GM23248 (cell line): ENCODE measurements around the gene VCL. TPM values are rescaled to one million over a fixed set of nuclear protein-coding genes. Genes with fewer than 3 reads are reported as not detected.

Source experiments
- DNase-seq: peaks from one replicate; pipeline ENCODE4 v3.0.0-alpha.2; 2015
- H2AFZ ChIP-seq: fragments of 200-600 bp; sonication (generic); 2 replicates; pipeline ENCODE4 v1.6.1; 2016; ENCODE audit warnings: antibody characterized with exemption
- H3F3A ChIP-seq: fragments of 200-600 bp; sonication (generic); 2 replicates; pipeline ENCODE4 v1.6.1; 2016; ENCODE audit warnings: mild to moderate bottlenecking, antibody characterized with exemption, mixed run types; ENCODE audit not compliant: insufficient read depth
- H3K27ac ChIP-seq: fragments of 200-600 bp; sonication (generic); 2 replicates; pipeline ENCODE4 v1.5.1; 2016; ENCODE audit warnings: mild to moderate bottlenecking
- H3K27me3 ChIP-seq: fragments of 200-600 bp; sonication (generic); replicated peaks from 2 replicates; pipeline ENCODE4 v1.6.1; 2016; ENCODE audit warnings: mild to moderate bottlenecking; ENCODE audit not compliant: insufficient read depth
- H3K36me3 ChIP-seq: fragments of 200-600 bp; sonication (generic); 2 replicates; pipeline ENCODE4 v1.6.1; 2016; ENCODE audit warnings: low read depth, mild to moderate bottlenecking
- H3K4me1 ChIP-seq: fragments of 200-600 bp; sonication (generic); 2 replicates; pipeline ENCODE4 v1.6.1; 2016; ENCODE audit warnings: mild to moderate bottlenecking; ENCODE audit not compliant: insufficient read depth
- H3K4me2 ChIP-seq: fragments of 200-600 bp; sonication (generic); one replicate; pipeline ENCODE4 v1.6.1; 2016; ENCODE audit warnings: mild to moderate bottlenecking; ENCODE audit not compliant: unreplicated experiment
- H3K4me3 ChIP-seq: fragments of 200-600 bp; sonication (generic); 2 replicates; pipeline ENCODE4 v1.5.1; 2016; ENCODE audit warnings: mild to moderate bottlenecking
- H3K79me2 ChIP-seq: fragments of 200-600 bp; sonication (generic); 2 replicates; pipeline ENCODE4 v1.6.1; 2016; ENCODE audit warnings: mild to moderate bottlenecking; ENCODE audit not compliant: insufficient read depth
- H3K9ac ChIP-seq: fragments of 200-600 bp; sonication (generic); 2 replicates; pipeline ENCODE4 v1.6.1; 2016; ENCODE audit warnings: mild to moderate bottlenecking
- H3K9me2 ChIP-seq: fragments of 200-600 bp; sonication (generic); 2 replicates; pipeline ENCODE4 v1.6.1; 2016; ENCODE audit warnings: mixed run types, mild to moderate bottlenecking, moderate library complexity; ENCODE audit not compliant: insufficient read depth
- H3K9me3 ChIP-seq: fragments of 200-600 bp; sonication (generic); one replicate; pipeline ENCODE4 v1.6.1; 2017; ENCODE audit warnings: low read depth
- H4K20me1 ChIP-seq: fragments of 200-600 bp; sonication (generic); 2 replicates; pipeline ENCODE4 v1.6.0; 2016; ENCODE audit not compliant: insufficient read depth
- EZH2 ChIP-seq: fragments of 200-600 bp; sonication (generic); IDR thresholded peaks from 2 replicates; pipeline ENCODE4 v1.6.1; 2018; ENCODE audit warnings: antibody characterized with exemption, mild to moderate bottlenecking; ENCODE audit not compliant: insufficient read depth, poor library complexity, severe bottlenecking
- EZH2phosphoT487 ChIP-seq: fragments of 200-600 bp; sonication (generic); IDR thresholded peaks from 2 replicates; pipeline ENCODE4 v1.6.1; 2018; ENCODE audit warnings: antibody characterized with exemption, moderate library complexity, mild to moderate bottlenecking, low read depth; ENCODE audit not compliant: insufficient read depth
- WGBS, 2 experiments: methylation state at CpG; one replicate each; pipeline ENCODE4 v1.1.6; 2015 to 2017; ENCODE audit warnings: low lambda C conversion rate in 2 of 2, low coverage in 1 of 2; ENCODE audit errors: missing lambda C conversion rate in 2 of 2; 5-methylcytosine and 5-hydroxymethylcytosine counted together
- in situ Hi-C: fragments of 300-500 bp; cut with MboI; formaldehyde crosslinking; loops from 2 replicates; pipeline ENCODE4 v1.15.0; 2020
- polyA plus RNA-seq: library from polyadenylated mRNA; unstranded; fragments of >200 nt; fragmentation: Nextera tagmentation; extraction: Ambion mirVana; gene quantifications from 2 replicates; pipeline ENCODE4 v1.2.1, GENCODE V29; 2016
- total RNA-seq: library from RNA; depleted of rRNA; stranded (reverse); fragments of >200 nt; shearing (Covaris generic); gene quantifications from 2 replicates; pipeline ENCODE4 v1.2.3, GENCODE V29; 2014

Gene VCL
- total and polyA plus RNA-seq, 2 experiments from 2014 or later, result 177 to 235 TPM

GRCh38 chr10:74050653-74051052 lies 52.7 kb downstream of the VCL start:
- no peak overlapping the region for H3K9ac ChIP-seq
- in situ Hi-C loops, result no loop called here
- peaks cover 8% of the 10 kb centered on the region; the same call in 1 of the 2 replicates for H4K20me1 ChIP-seq
- H3K4me2 ChIP-seq, result no peak overlapping the region
- WGBS, 2 experiments, result 100% methylated on average over 1 of the region's 1 CpG
- peaks cover 14% of the 10 kb centered on the region; the same call in 1 of the 2 replicates for H3K36me3 ChIP-seq
- no peak overlapping the region for H3K4me3 ChIP-seq
- peak overlapping the region; percentile 84; the same call in 1 of the 2 replicates for H3K27ac ChIP-seq
- DNase-seq, result no peak
- TF ChIP-seq EZH2 (no peak), EZH2phosphoT487 (no peak)
- peaks cover 50% of the 10 kb centered on the region for H3K4me1 ChIP-seq
- no peaks in the 10 kb centered on the region for H3K27me3 ChIP-seq
- H3K9me2 ChIP-seq, result no peaks in the 10 kb centered on the region
- no peak overlapping the region for H2AFZ ChIP-seq
- H3K79me2 ChIP-seq, result peaks cover 93% of the 10 kb centered on the region
- peaks cover 63% of the 10 kb centered on the region for H3F3A ChIP-seq
- no peaks in the 10 kb centered on the region for H3K9me3 ChIP-seq

GRCh38 chr10:74051736-74052342 lies 53.9 kb downstream of the VCL start:
- H3K79me2 ChIP-seq, result peaks cover 93% of the 10 kb centered on the region
- peaks cover 61% of the 10 kb centered on the region for H3F3A ChIP-seq
- H3K27ac ChIP-seq, result 0 out of 2 replicates have a peak overlapping the region, but pooled peaks have one; percentile 7
- no peaks in the 10 kb centered on the region for H3K9me2 ChIP-seq
- H3K9ac ChIP-seq, result no peak overlapping the region
- H3K9me3 ChIP-seq, result no peaks in the 10 kb centered on the region
- no peak overlapping the region for H3K4me3 ChIP-seq
- TF ChIP-seq EZH2, result no peak
- TF ChIP-seq EZH2phosphoT487, result no peak
- H3K4me2 ChIP-seq, result no peak overlapping the region
- H4K20me1 ChIP-seq, result peaks cover 8% of the 10 kb centered on the region; the same call in 1 of the 2 replicates
- WGBS, 2 experiments, result 75 to 81% methylated on average over 5 of the region's 5 CpGs
- H3K27me3 ChIP-seq, result no peaks in the 10 kb centered on the region
- H3K4me1 ChIP-seq, result peaks cover 56% of the 10 kb centered on the region
- in situ Hi-C loops, result no loop called here
- 0 out of 2 replicates have a peak, but pooled peaks cover 3% of the 10 kb centered on the region for H3K36me3 ChIP-seq
- no peak overlapping the region for H2AFZ ChIP-seq
- peak; percentile 20 for DNase-seq

GRCh38 chr10:74052994-74053393 lies 55.1 kb downstream of the VCL start:
- in situ Hi-C loops, result no loop called here
- Histone ChIP-seq H3K9ac (no peak overlapping the region), H3K4me3 (no peak overlapping the region), H3K79me2 (peaks cover 100% of the 10 kb centered on the region), H3K27me3 (no peaks in the 10 kb centered on the region), H3K9me3 (no peaks in the 10 kb centered on the region), H3K4me2 (no peak overlapping the region), H3K36me3 (0 out of 2 replicates have a peak, but pooled peaks cover 3% of the 10 kb centered on the region), H3K27ac (no peak overlapping the region), H3F3A (peaks cover 57% of the 10 kb centered on the region), H3K9me2 (no peaks in the 10 kb centered on the region), H2AFZ (no peak overlapping the region), H4K20me1 (peaks cover 8% of the 10 kb centered on the region; the same call in 1 of the 2 replicates), H3K4me1 (peaks cover 57% of the 10 kb centered on the region)
- DNase-seq, result no peak
- WGBS, 2 experiments, result 97 to 100% methylated on average over 1 of the region's 1 CpG
- TF ChIP-seq EZH2phosphoT487 (no peak), EZH2 (no peak)

GRCh38 chr10:74055383-74056049 lies 57.6 kb downstream of the VCL start:
- TF ChIP-seq EZH2phosphoT487, result no peak
- TF ChIP-seq EZH2, result no peak

More at GRCh38 chr10:74055383-74056049, 57.6 kb downstream of the VCL start:
- Histone ChIP-seq H3K4me2 (peak overlapping the region; percentile 68), H3K9me3 (no peaks in the 10 kb centered on the region), H2AFZ (no peak overlapping the region), H4K20me1 (peaks cover 2% of the 10 kb centered on the region; the same call in 1 of the 2 replicates), H3K36me3 (0 out of 2 replicates have a peak, but pooled peaks cover 3% of the 10 kb centered on the region), H3K27ac (peak overlapping the region; percentile 73), H3K4me3 (0 out of 2 replicates have a peak overlapping the region, but pooled peaks have one; percentile 43), H3K79me2 (peaks cover 100% of the 10 kb centered on the region), H3K9ac (no peak overlapping the region), H3K4me1 (peaks cover 37% of the 10 kb centered on the region), H3K27me3 (no peaks in the 10 kb centered on the region), H3K9me2 (no peaks in the 10 kb centered on the region), H3F3A (peaks cover 60% of the 10 kb centered on the region)
- 86% methylated on average over 4 of the region's 4 CpGs for WGBS, 2 experiments
- no peak for DNase-seq
- in situ Hi-C loops, result no loop called here
